Cerebellar nuclear complex (tissue), 1 donor: ENCODE data around the gene SLC25A6.
"Not testable (repeated sequence)": the region's sequence is repeated elsewhere in the genome, so short reads cannot be mapped to it uniquely, and the experiment has no call there.

Source experiments
- DNase-seq, 2 experiments: peaks; one replicate each; lab custom pipeline; 2025; lab: John Stamatoyannopoulos, UW

SLC25A6 gene

GRCh38 chrX:1391707-1392375, at the start of gene SLC25A6:
SLC25A6 (minus strand) TSS chrX:1392113; CDS start chrX:1392009, 104 bp downstream.
- no peak for DNase-seq

GRCh38 chrX:1440506-1440905, 48.6 kb upstream of the SLC25A6 start:
- no peak for DNase-seq

- DNase-seq, result no peak
Measured at GRCh38 chrX:1435241-1435895, 43.5 kb upstream of the SLC25A6 start.

- no peak for DNase-seq
Measured at GRCh38 chrX:1434871-1435240, 42.9 kb upstream of the SLC25A6 start.

- no peak for DNase-seq
Measured at GRCh38 chrX:1433646-1434357, 41.9 kb upstream of the SLC25A6 start.

DNA sequence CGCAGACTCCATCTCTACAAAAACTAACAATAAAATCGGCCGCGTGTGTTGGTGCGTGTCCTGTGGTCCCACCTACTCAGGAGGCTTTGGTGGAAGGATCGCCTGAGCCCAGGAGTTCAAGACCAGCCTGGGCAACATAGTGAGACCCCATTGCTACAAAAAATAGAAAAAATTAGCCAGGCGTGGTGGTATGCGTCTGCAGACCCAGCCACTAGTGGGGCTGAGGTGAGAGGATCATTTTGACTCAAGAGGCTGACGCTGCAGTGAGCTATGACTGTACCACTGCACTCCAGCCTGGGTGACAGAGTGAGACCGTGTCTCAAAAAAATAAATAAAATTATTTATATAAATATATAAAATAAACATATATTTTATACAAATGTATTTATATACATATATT, 38.5 kb upstream of the SLC25A6 start:
- no peak for DNase-seq

DNA sequence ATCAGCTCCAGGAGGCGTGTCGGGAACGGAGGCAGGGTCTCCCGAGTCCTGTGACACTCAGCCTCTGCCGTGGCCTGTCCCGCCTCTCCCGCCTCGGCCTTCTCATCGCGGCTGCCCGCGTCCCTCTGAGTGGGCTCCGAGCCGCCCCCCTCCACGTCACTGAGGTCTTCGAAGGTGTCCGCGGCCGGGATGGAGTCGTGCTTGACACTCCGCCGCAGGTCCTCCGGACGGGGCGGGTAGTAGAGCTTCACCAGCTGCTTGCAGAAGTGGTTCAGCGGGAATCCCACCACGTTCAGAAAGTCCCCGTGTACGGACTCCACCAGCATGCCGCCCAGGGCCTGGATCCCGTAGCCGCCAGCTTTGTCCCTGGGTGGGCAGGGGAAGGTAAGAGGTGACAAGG, 35.8 kb upstream of the SLC25A6 start:
- DNase-seq, result no peak

GRCh38 chrX:1426321-1426720, 34.4 kb upstream of the SLC25A6 start:
- not testable (repeated sequence) for DNase-seq

DNA sequence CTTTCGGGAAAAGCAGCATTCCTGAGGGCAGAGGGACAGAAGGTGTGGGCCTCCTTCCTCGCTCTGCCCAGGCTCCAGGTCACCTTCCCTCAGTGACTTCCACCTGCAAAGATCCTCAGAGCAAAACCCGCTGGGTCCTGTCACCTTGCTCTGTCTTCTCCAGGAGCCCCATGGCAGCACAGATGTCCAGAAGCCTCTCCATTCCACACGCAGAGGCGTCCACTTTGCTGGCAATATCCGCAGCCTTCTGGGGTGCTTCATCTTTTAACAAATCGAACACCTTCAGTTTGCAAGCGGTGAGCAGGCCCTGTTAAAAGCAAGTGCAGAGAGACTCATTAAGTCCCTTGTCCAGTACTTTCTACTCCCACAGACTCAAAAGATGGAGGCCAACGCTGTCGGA, 33.5 kb upstream of the SLC25A6 start:
- DNase-seq, result no peak

- no peak for DNase-seq
Measured at GRCh38 chrX:1424147-1424851, 32.4 kb upstream of the SLC25A6 start.

- DNase-seq, result no peak
Measured at GRCh38 chrX:1423215-1423614, 31.3 kb upstream of the SLC25A6 start.

DNA sequence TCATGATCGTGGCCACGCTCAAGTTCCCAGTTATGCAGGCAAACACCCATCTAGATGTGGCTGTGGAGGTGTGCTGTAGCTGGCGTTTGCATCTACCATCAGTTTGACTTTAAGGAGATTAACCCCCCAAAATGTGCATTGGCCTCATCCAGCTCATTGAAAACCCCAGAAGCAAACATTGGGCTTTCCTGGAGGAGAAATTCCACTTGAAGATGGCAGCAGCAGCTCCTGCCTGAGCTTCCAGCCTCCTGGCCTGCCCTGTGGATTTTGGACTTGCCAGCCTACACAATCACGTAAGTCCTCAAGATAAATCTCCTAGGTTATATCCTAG, 30.2 kb upstream of the SLC25A6 start:
- no peak for DNase-seq

- no peak for DNase-seq
Measured at GRCh38 chrX:1421433-1422134, 29.7 kb upstream of the SLC25A6 start.

DNA sequence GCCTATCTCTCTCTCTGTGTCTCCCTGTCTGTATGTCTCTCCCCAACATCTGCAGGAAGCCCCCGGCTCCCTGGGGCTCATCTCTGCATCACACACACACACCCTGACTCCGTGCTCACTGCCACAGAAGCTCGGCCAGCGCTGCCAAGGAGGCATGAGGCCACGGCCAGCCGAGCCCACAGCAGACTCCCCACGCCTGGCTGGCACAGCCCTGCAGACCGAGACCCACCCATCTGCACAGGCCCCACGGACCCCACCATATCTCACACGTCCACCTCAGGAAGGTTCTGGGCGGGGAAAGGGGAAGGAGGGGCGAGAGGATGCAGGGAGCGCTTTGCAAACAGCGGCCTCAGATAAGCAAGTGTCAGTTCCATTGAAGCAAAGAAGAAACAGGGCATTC, 28.5 kb upstream of the SLC25A6 start:
- no peak for DNase-seq

- DNase-seq, result no peak
Measured at GRCh38 chrX:1419545-1420355, 27.8 kb upstream of the SLC25A6 start.

DNA sequence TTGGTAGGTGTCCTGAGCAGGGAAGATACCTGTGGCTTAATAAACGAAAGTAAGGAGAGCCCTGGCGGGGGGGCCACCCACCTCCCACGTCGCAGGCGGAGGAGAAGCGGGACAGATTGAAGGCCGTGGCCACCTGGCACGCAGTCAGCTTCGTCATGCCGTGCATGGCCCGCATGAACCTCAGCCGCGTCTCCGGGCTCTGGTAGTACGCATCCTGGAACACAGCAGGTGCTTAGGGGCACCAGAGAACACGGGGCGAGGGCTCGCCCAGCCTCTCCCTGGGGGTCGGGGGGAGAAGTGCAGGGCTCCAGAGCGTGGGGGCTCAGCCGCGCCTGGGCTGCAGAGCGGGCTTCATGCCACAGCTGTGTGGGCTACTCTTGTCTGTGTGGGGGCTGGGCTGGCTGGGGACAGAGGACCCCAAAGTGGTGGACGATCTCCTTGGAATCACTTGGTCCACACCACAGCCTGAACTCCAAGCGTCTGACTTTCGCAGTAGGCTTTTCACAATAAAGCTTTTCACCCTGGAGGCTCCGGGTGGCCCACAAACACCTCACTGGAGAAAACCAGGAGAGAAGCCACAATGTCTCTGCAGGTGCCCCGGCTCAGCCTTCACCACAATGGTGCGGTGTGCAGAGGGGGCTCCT, 27.1 kb upstream of the SLC25A6 start:
- no peak for DNase-seq

DNA sequence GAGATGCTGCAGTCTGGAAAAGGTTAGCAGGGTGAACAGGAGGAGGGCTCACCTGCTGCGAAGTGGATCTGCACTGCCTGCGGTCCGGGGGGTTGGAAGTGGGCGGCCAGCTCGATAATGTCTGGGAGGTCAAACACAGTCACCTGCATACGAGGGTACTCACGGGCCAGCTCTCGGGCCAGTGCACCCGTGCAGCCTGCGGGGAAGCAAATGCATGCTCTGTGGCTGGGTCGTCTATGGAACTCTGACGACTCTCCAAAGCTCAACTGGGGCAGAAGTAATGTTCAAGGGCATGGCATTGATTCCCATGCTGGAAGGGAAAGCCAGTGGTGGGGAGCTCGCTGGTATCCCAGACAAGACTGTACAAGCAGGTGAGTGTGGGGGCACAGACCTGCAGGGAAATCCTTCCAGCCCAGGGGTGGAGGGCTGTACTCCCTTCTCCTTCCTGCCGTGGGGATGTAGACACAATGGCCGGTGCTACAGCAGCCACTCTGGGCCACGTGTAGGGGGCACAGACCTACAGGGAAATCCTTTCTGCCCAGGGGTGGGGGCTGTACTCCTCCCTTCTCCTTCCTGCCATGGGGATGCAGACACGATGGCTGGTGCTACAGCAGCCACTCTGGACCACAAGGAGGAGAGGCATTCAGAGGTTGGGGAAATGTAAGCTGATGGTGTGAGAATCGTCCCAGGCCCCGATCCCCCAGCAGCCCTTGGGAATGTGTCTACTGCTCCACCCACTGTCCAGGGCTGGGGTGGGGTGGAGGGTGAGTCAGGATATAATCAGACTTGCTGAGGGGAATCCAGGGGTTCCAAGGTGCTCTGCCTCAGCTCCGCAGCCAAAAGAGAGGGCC, 26.2 kb upstream of the SLC25A6 start:
- DNase-seq, result no peak

DNA sequence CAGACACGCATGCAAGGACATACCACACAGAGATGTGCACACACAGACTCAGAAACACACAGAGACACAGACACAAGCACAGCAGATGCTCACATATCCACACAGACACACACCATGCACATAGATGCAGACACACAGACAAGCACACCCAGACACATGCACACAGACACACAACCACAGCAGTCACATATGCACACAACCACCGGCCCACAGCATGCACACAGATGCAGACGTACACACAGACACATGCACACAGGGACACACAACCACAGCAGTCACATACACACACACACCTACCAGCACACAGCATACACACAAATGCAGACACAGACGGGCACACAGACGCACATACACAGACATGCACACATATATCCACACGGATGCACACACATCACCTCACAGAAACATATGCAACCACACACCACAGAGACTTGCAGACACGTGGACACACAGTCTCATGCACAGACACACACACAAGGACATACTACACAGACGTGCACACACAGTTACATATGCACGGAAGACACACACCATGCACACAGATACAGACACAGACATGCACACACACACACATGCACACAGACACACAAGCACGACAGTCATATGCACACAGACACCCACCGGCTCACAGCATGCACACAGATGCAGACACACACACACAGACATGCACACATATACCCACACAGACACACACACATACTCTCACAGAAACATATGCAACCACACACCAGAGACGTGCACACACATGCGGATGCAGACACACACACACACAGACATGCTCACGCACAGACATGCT, 25.2 kb upstream of the SLC25A6 start:
- DNase-seq, result no peak

- DNase-seq, result no peak
Measured at GRCh38 chrX:1416327-1416784, 24.4 kb upstream of the SLC25A6 start.
